Measurements from ENCODE around the gene POPDC3.

DNA sequence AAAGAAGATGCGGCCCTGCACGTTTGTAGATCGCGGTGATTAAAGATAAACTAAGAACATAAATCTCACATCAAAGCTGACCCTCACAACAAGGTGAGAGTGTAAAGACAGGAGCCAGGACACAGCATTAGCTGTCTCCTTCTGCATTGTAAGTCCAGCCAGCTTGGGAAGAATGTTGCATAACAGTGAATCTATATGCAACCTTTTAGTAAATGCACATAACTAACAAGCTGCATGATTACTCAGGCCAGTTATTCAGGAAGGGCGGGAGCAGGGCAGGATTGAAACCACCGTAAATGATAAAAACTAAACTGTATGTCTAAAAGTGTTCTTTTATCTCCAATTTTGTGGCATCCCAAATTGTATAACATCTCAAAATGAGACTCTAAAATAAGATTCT, 57.1 kb downstream of the POPDC3 start:
- TF ChIP-seq ELF4 (IDR thresholded peaks at IDR 0.05) (no peak), HDGF (IDR thresholded peaks at IDR 0.05; ENCODE audit: borderline replicate concordance) (no peak), FOXK2 (IDR thresholded peaks at IDR 0.05) (no peak)

All from HEK293T (cell line).